Esophagus muscularis mucosa (tissue), 4 donors: ENCODE measurements around the gene RABEPK. TPM values are rescaled to one million over a fixed set of nuclear protein-coding genes. Genes with fewer than 3 reads are reported as not detected.
A peak's percentile ranks its signal among the peaks of the same experiment; 100 is the strongest.
"Not testable (repeated sequence)": the region's sequence is repeated elsewhere in the genome, so short reads cannot be mapped to it uniquely, and the experiment has no call there.

ENCODE experiments used
- DNase-seq: peaks from one replicate; pipeline ENCODE4 v3.0.0-alpha.2; 2017; ENCODE audit errors: extremely low spot score
- H3K27ac ChIP-seq, 4 donors: fragments of 200-600 bp; sonication (generic); replicated peaks in 1 of 4; 1 replicate in 3 of 4; 2 replicates in 1 of 4; pipeline ENCODE4 v1.5.1; 2016 to 2019; ENCODE audit warnings: mild to moderate bottlenecking in 1 of 4
- H3K27me3 ChIP-seq, 4 donors: fragments of 200-600 bp; sonication (generic); one replicate each; pipeline versions ENCODE4 v1.5.1 to v1.6.0; 2016 to 2019
- H3K36me3 ChIP-seq, 4 donors: fragments of 200-600 bp; sonication (generic); one replicate each; pipeline ENCODE4 v1.5.1; 2016 to 2019
- H3K4me1 ChIP-seq, 4 donors: fragments of 200-600 bp; sonication (generic); one replicate each; pipeline ENCODE4 v1.5.1; 2016 to 2019
- H3K4me3 ChIP-seq, 4 donors: fragments of 200-600 bp; sonication (generic); 1 replicate in 2 of 4; 2 replicates in 2 of 4; pipeline ENCODE4 v1.5.1; 2016 to 2019; ENCODE audit warnings: mild to moderate bottlenecking in 4 of 4, moderate library complexity in 1 of 4
- H3K9me3 ChIP-seq, 4 donors: fragments of 200-600 bp; sonication (generic); 1 replicate in 3 of 4; 2 replicates in 1 of 4; pipeline ENCODE4 v1.5.1; 2016 to 2019
- CTCF ChIP-seq, 3 experiments: fragments of 200-600 bp in 2 of 3; fragments of 450-650 bp in 1 of 3; sonication (generic) in 2 of 3; IDR thresholded peaks; one replicate each; pipeline ENCODE4 v1.5.1; 2017 to 2019; ENCODE audit warnings: antibody characterized with exemption in 3 of 3, mild to moderate bottlenecking in 2 of 3, moderate library complexity in 1 of 3
- EP300 ChIP-seq: sonication (generic); formaldehyde crosslinking; IDR thresholded peaks from one replicate; pipeline ENCODE4 v1.6.1; 2017; ENCODE audit warnings: antibody characterized with exemption
- POLR2A ChIP-seq: fragments of 450-650 bp; IDR thresholded peaks from one replicate; pipeline ENCODE4 v1.6.1; 2017; ENCODE audit warnings: antibody characterized with exemption, moderate library complexity, mild to moderate bottlenecking, low read depth
- POLR2AphosphoS5 ChIP-seq, 2 donors: sonication (generic); formaldehyde crosslinking; IDR thresholded peaks; one replicate each; pipeline ENCODE4 v1.6.1; 2017; ENCODE audit warnings: antibody characterized with exemption in 2 of 2
- WGBS: methylation state at CpG from one replicate; pipeline ENCODE4 v1.1.5; 2018; 5-methylcytosine and 5-hydroxymethylcytosine counted together
- intact Hi-C: fragments of 100-400 bp; cut with DNase I; formaldehyde crosslinking; loops from one replicate; pipeline ENCODE4 v1.15.1; 2023
- total RNA-seq, 4 donors: library from RNA; depleted of rRNA; stranded (reverse); fragments of >200 nt; gene quantifications; one replicate each; pipeline versions ENCODE4 v1.1.0 to v1.2.1, GENCODE V29; 2016

Gene RABEPK
- total RNA-seq, 4 donors from 2014 or later: 11.2 to 21.6 (median 13.7) TPM

DNA sequence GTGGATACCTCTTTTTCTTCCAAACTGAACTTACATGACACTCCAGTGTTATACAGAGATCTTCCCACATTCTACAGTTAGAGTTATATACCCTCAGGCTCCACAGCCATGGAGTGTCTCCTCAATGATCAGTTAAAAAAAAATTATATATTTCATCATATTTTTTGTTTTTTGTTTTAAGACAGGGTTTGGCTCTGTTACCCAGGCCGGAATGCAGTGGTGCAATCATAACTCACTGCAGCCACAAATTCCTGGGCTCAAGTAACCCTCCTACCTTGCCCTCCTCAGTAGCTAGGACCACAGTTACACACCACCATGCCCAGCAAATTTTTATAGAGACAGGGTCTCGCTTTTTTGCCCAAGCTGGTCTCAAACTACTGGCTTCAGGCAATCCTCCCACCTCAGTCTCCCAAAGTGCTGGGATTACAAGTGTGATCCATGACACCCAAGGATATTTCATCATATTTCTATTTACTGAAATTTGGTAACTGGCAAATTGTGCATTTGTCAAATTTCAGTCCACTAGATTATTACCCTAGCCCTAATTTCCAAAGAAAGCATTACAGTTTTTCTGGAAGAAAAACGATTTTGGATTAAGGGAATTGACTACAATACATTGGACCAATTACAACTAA is 38.9 kb upstream of the RABEPK start:
- peaks cover 0 to 18% (median 9%) of the 10 kb centered on the region in 4 donors for H3K36me3 ChIP-seq
- H3K27ac ChIP-seq: peak overlapping the region; percentile 52 to 69 (median 62)
- no peaks in the 10 kb centered on the region for H3K27me3 ChIP-seq
- H3K4me3 ChIP-seq: no peak overlapping the region
- WGBS: 67% methylated on average over 3 of the region's 3 CpGs
- no peak for DNase-seq
- no peak for TF ChIP-seq CTCF (IDR thresholded peaks at IDR 0.05)
- no peak for TF ChIP-seq POLR2AphosphoS5 (IDR thresholded peaks at IDR 0.05)
- no peak for TF ChIP-seq EP300
- TF ChIP-seq POLR2A: no peak
- no peaks in the 10 kb centered on the region for H3K9me3 ChIP-seq
- H3K4me1 ChIP-seq: peaks cover 5 to 50% (median 46%) of the 10 kb centered on the region in 4 donors
- intact Hi-C loops: no loop called here

- H3K9me3 ChIP-seq, H3K36me3 ChIP-seq, DNase-seq, H3K27me3 ChIP-seq, intact Hi-C loops, H3K4me3 ChIP-seq: not testable (repeated sequence)
- WGBS: 93% methylated on average over 6 of the region's 6 CpGs
- Histone ChIP-seq H3K27ac (peak overlapping the region in 3 of 4 donors; percentile 31 to 69 (median 60)), H3K4me1 (peaks cover 5 to 62% (median 54%) of the 10 kb centered on the region in 4 donors)
Measured at GRCh38 chr9:125162891-125163290, 37.5 kb upstream of the RABEPK start.

DNA sequence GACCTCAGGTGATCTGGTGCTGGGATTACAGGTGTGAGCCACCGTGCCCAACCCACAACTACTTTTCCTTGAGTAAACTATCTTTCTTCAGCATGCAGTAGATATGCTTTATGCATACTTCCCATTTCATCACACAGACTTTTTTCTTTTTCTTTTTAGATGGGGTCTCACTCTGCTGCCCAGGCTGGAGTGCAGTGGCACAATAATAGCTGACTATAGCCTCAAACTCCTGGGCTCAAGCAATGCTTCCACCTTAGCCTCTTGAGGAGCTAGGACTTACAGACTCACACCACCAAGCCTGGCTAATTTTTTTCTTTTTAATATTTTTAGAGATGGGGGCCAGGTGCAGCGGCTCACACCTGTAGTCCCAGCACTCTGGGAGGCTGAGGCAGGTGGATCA is 33.6 kb upstream of the RABEPK start:
- no peak for DNase-seq
- Histone ChIP-seq H3K27me3 (no peaks in the 10 kb centered on the region), H3K9me3 (no peaks in the 10 kb centered on the region), H3K4me1 (peaks cover 0 to 53% (median 31%) of the 10 kb centered on the region in 4 donors), H3K27ac (peak overlapping the region in 3 of 4 donors; percentile 1 to 33 (median 21)), H3K4me3 (no peak overlapping the region), H3K36me3 (peaks cover 0 to 34% (median 15%) of the 10 kb centered on the region in 4 donors)
- 48% methylated on average over 2 of the region's 2 CpGs for WGBS
- no peak for TF ChIP-seq EP300
- TF ChIP-seq POLR2A: no peak
- no peak for TF ChIP-seq POLR2AphosphoS5 (IDR thresholded peaks at IDR 0.05)
- TF ChIP-seq CTCF (IDR thresholded peaks at IDR 0.05): no peak
- intact Hi-C loops: no loop called here

DNA sequence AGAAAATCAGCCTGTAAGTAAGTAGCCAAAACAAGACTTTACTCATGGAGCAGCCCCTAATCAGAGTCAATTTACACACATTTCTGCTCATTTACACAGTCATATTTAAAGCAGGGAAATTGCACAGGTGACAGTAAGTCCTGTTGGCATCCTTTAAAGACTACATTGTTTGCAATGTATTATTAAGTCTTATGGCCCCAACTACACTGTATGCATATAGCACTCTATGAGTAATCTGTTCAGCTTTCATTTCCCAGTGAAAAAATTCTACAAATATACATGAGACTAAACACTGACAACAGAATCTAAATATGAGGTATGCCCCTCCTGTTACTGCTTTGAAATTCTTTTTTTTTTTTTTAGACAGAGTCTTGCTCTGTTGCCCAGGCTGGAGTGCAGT is 30.4 kb upstream of the RABEPK start:
- no peaks in the 10 kb centered on the region for H3K9me3 ChIP-seq
- H3K4me1 ChIP-seq: peaks cover 27 to 71% (median 50%) of the 10 kb centered on the region in 4 donors
- intact Hi-C loops: no loop called here
- H3K27me3 ChIP-seq: no peaks in the 10 kb centered on the region
- TF ChIP-seq POLR2AphosphoS5 (IDR thresholded peaks at IDR 0.05) (no peak), CTCF (IDR thresholded peaks at IDR 0.05) (no peak), EP300 (no peak), POLR2A (no peak)
- H3K4me3 ChIP-seq: no peak overlapping the region
- H3K36me3 ChIP-seq: peaks cover 0 to 35% (median 17%) of the 10 kb centered on the region in 4 donors
- H3K27ac ChIP-seq: peak overlapping the region in 1 of 4 donors; percentile 6
- no peak for DNase-seq

DNA sequence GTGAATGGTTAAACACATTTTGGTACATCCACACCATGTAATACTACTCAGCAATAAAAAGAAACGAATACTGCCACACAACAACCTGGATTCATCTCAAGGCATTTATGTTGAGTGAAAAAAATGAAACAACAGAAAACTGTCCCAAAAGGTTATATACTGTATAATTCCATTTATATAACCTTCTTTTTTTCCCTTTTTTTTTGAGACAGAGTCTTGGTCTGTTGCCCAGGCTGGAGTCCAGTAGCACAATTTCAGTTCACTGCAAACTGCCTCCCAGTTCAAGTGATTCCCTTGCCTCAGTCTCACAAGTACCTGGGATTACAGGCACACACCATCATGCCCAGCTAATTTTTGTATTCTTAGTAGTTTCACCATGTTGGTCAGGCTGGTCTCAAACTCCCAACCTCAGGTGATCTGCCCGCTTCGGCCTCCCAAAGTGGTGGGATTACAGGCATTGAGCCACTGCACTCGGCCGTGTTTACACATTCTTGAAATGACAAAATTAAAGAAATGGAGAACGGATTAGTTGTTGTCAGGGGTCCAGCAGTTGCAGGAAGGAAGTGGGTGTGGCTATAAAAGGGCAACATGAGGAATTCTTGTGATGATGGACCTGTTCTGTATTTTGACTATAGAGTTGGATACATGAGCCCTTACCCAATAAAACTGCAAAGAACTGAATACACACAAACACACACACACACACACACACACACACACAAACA is 28.1 kb upstream of the RABEPK start:
- Histone ChIP-seq H3K27me3 (no peaks in the 10 kb centered on the region), H3K27ac (peak overlapping the region; percentile 5 to 60 (median 38)), H3K4me1 (peaks cover 35 to 65% (median 50%) of the 10 kb centered on the region in 4 donors), H3K4me3 (no peak overlapping the region), H3K36me3 (peaks cover 0 to 35% (median 18%) of the 10 kb centered on the region in 4 donors), H3K9me3 (no peaks in the 10 kb centered on the region)
- intact Hi-C loops: no loop called here
- no peak for DNase-seq
- WGBS: 25% methylated on average over 6 of the region's 6 CpGs
- TF ChIP-seq POLR2AphosphoS5 (IDR thresholded peaks at IDR 0.05) (no peak), POLR2A (no peak), CTCF (IDR thresholded peaks at IDR 0.05) (no peak), EP300 (no peak)
